PFSK-1 (cell line): Measurements from ENCODE around the gene MPND.

Source experiments
- FOXP2 ChIP-seq: optimal IDR thresholded peaks from 2 replicates; pipeline ENCODE3; 2011; ENCODE audit warnings: borderline replicate concordance, control low read depth, inconsistent platforms; ENCODE audit not compliant: insufficient read depth; ENCODE audit errors: extremely low read length, extremely low read depth
- POLR2AphosphoS5 ChIP-seq: IDR thresholded peaks from 2 replicates; pipeline ENCODE4 v1.6.1; 2012; ENCODE audit warnings: low read depth, mild to moderate bottlenecking, control low read depth, low read length, moderate library complexity
- REST ChIP-seq, 2 experiments: IDR thresholded peaks; 2 replicates each; pipeline versions ENCODE4 v1.6.1 to v1.8.0; 2011 to 2012; ENCODE audit warnings: low read depth in 2 of 2, low read length in 2 of 2, control low read depth in 1 of 2, inconsistent platforms in 1 of 2, mild to moderate bottlenecking in 1 of 2, moderate library complexity in 1 of 2; ENCODE audit not compliant: insufficient read depth in 1 of 2
- TAF1 ChIP-seq: IDR thresholded peaks from 2 replicates; pipeline ENCODE4 v1.6.1; 2012; ENCODE audit warnings: low read length, control low read depth, borderline replicate concordance; ENCODE audit not compliant: insufficient read depth

- TF ChIP-seq TAF1 (no peak), REST (IDR thresholded peaks at IDR 0.05; ENCODE audit: insufficient read depth in 1 of 2, low read depth in 2 of 2, low read length in 2 of 2) (no peak), POLR2AphosphoS5 (no peak), FOXP2 (no peak)
These were observed 56.4 kb downstream of the MPND start for GRCh38 chr19:4399812-4400134.
